HepG2 (cell line): ENCODE results near the gene DNPH1. TPM values are rescaled to one million over a fixed set of nuclear protein-coding genes. Genes with fewer than 3 reads are reported as not detected.

ENCODE experiments used
- ATAC-seq: fragments of 200-7000 bp; cut with Tn5 transposase; 3 replicates; pipeline ENCODE4 v1.9.1; 2020; ENCODE audit warnings: mild to moderate bottlenecking, moderate library complexity
- BruUV-seq: library from RNA; stranded (reverse); fragments of 400-500 nt; replicated peaks from 2 replicates; lab custom pipeline; 2021; lab: Mats Ljungman, UMichigan
- CTCF ChIA-PET: fragments of 300-600 bp; formaldehyde crosslinking; extraction: SDS; loops from one replicate; lab custom pipeline; 2021; ENCODE audit warnings: low total read pairs, inconsistent platforms, low intra/inter-chr PET ratio; lab: Yijun Ruan, JAX
- POLR2A ChIA-PET: fragments of 350-600 bp; sonication (Branson Sonifier 250); formaldehyde crosslinking; loops from one replicate; lab custom pipeline; 2020; ENCODE audit warnings: antibody characterized with exemption, inconsistent platforms; lab: Yijun Ruan, JAX
- DNase-seq: peaks from one replicate; pipeline ENCODE4 v3.0.0-alpha.2; 2015; ENCODE audit warnings: low spot score
- FAIRE-seq: peaks from 3 replicates; lab custom pipeline; 2011; peaks lifted over from hg19 to GRCh38; lab: Jason Lieb, UNC
- H2AFZ ChIP-seq: one replicate; pipeline ENCODE4 v1.6.1; 2011; ENCODE audit warnings: low read length, inconsistent platforms
- H3K27ac ChIP-seq: fragments of 300-600 bp; 3 replicates; pipeline ENCODE4 v1.8.0; 2011; ENCODE audit warnings: mixed run types, mild to moderate bottlenecking, mixed read lengths, low read length, inconsistent platforms; ENCODE audit not compliant: insufficient read depth; ENCODE audit errors: extremely low read length
- H3K27me3 ChIP-seq, 2 experiments: fragments of 200-600 bp in 1 of 2; 2 replicates in 1 of 2; 3 replicates in 1 of 2; pipeline versions ENCODE4 v1.6.0 to v1.8.0; 2011; ENCODE audit warnings: low read length in 2 of 2, mild to moderate bottlenecking in 2 of 2, moderate library complexity in 2 of 2, inconsistent platforms in 1 of 2; ENCODE audit not compliant: insufficient read depth in 2 of 2, control insufficient read depth in 1 of 2
- H3K36me3 ChIP-seq, 2 experiments: fragments of 200-600 bp in 1 of 2; replicated peaks in 1 of 2; 2 replicates in 1 of 2; 3 replicates in 1 of 2; pipeline versions ENCODE4 v1.5.1 to v1.8.0; 2011; ENCODE audit warnings: low read length in 2 of 2, inconsistent platforms in 1 of 2; ENCODE audit not compliant: insufficient read depth in 2 of 2, control insufficient read depth in 1 of 2
- H3K4me1 ChIP-seq: 2 replicates; pipeline ENCODE4 v1.5.1; 2012; ENCODE audit warnings: low read length, inconsistent platforms; ENCODE audit not compliant: insufficient read depth
- H3K4me2 ChIP-seq: 2 replicates; pipeline ENCODE4 v1.6.0; 2011; ENCODE audit warnings: low read depth, low read length, inconsistent platforms
- H3K4me3 ChIP-seq, 3 experiments: fragments of 200-600 bp in 1 of 3; sonication (generic), shearing (Covaris generic) in 1 of 3; replicated peaks in 1 of 3; 2 replicates each; pipeline ENCODE4 v1.5.1; 2011 to 2016; ENCODE audit warnings: low read length in 3 of 3, inconsistent platforms in 2 of 3, low read depth in 2 of 3, mild to moderate bottlenecking in 2 of 3, control low read depth in 1 of 3, mixed read lengths in 1 of 3; ENCODE audit not compliant: insufficient read depth in 1 of 3
- H3K79me2 ChIP-seq: one replicate; pipeline ENCODE4 v1.6.1; 2011; ENCODE audit warnings: low read length, inconsistent platforms; ENCODE audit not compliant: insufficient read depth
- H3K9ac ChIP-seq: 2 replicates; pipeline ENCODE4 v1.6.0; 2011; ENCODE audit warnings: mild to moderate bottlenecking, low read depth, low read length, inconsistent platforms; ENCODE audit not compliant: insufficient read depth
- H3K9me3 ChIP-seq: 2 replicates; pipeline ENCODE4 v1.5.1; 2012; ENCODE audit warnings: mild to moderate bottlenecking, low read length
- H4K20me1 ChIP-seq: 2 replicates; pipeline ENCODE4 v1.6.0; 2011; ENCODE audit warnings: inconsistent platforms, mild to moderate bottlenecking, low read length, moderate library complexity; ENCODE audit not compliant: insufficient read depth
- ATF2 ChIP-seq: sonication (generic); formaldehyde crosslinking; IDR thresholded peaks from 2 replicates; pipeline ENCODE4 v1.4.0; 2020; ENCODE audit warnings: missing genetic modification reagents
- POGK ChIP-seq: sonication (generic); formaldehyde crosslinking; conservative IDR thresholded peaks from 2 replicates; pipeline ENCODE4 v1.8.0; 2022; ENCODE audit warnings: mild to moderate bottlenecking, moderate library complexity, missing genetic modification reagents
- ZMYM3 ChIP-seq: sonication (generic); formaldehyde crosslinking; IDR thresholded peaks from 2 replicates; pipeline ENCODE4 v1.5.1; 2020; ENCODE audit warnings: mild to moderate bottlenecking, missing genetic modification reagents
- ZNF275 ChIP-seq: sonication (generic); formaldehyde crosslinking; IDR thresholded peaks from 2 replicates; pipeline ENCODE4 v1.8.0; 2022; ENCODE audit warnings: missing genetic modification reagents, mild to moderate bottlenecking, inconsistent platforms, borderline replicate concordance
- ZNF629 ChIP-seq: sonication (generic); formaldehyde crosslinking; conservative IDR thresholded peaks from 2 replicates; pipeline ENCODE4 v1.5.0; 2020; ENCODE audit warnings: missing genetic modification reagents
- ZNF646 ChIP-seq: sonication (generic); formaldehyde crosslinking; IDR thresholded peaks from 2 replicates; pipeline ENCODE4 v1.9.0; 2021; ENCODE audit warnings: mild to moderate bottlenecking, missing genetic modification reagents
- WGBS: methylation state at CpG from one replicate; pipeline ENCODE4 v1.1.6; 2017; ENCODE audit warnings: low lambda C conversion rate; 5-methylcytosine and 5-hydroxymethylcytosine counted together
- in situ Hi-C: cut with HindIII; loops from 2 replicates; pipeline ENCODE4 v1.10.0; 2017; ENCODE audit warnings: low pct_unique_long_range_greater_than_20kb; ENCODE audit not compliant: extremely low pct_ligation_motif_present
- intact Hi-C: fragments of 100-400 bp; cut with micrococcal nuclease; formaldehyde crosslinking; loops from one replicate; pipeline ENCODE4 v1.10.0; 2022; ENCODE audit not compliant: unreplicated experiment
- polyA plus RNA-seq, 8 experiments: library from polyadenylated mRNA; depleted of rRNA in 3 of 8; stranded (reverse) in 7 of 8; unstranded in 1 of 8; fragments of >200 nt; fragmentation: Illumina TruSeq in 4 of 8; extraction: Trizol in 4 of 8; gene quantifications; 2 replicates each; pipeline versions ENCODE4 v1.2.1 to v1.2.3, GENCODE V29; 2011 to 2016; ENCODE audit warnings: low read depth in 4 of 8, missing spikeins in 1 of 8, mixed read lengths in 1 of 8; ENCODE audit not compliant: insufficient read depth in 1 of 8
- total RNA-seq, 5 experiments: library from RNA; depleted of rRNA; stranded (reverse); fragments of >200 nt; fragmentation: Illumina TruSeq; extraction: Trizol; gene quantifications; 2 replicates each; pipeline ENCODE4 v1.2.3, GENCODE V29; 2016; ENCODE audit warnings: low read depth in 1 of 5

Gene DNPH1
- total and polyA plus RNA-seq, 2 of the 13 experiments (the other 11 are each of a cell fraction or from before 2014, with no cell fraction given): 56.5 to 75.1 TPM

- TF ChIP-seq ZNF646 (CRISPR knock-in tag): no peak
These were observed 28.3 kb upstream of the DNPH1 start (continued) for GRCh38 chr6:43257367-43258145.

GRCh38 chr6:43256670-43257366 is 27.5 kb upstream of the DNPH1 start:
- CTCF ChIA-PET: no interaction called here
- peaks cover 43% of the 10 kb centered on the region for H3K4me1 ChIP-seq
- TF ChIP-seq ZMYM3 (CRISPR knock-in tag) (0 out of 2 replicates have a peak, but pooled peaks have one; percentile 29), ZNF629 (peak; percentile 89), ZNF275 (CRISPR knock-in tag) (0 out of 2 replicates have a peak, but pooled peaks have one; percentile 5), ATF2 (CRISPR knock-in tag) (no peak), POGK (CRISPR knock-in tag) (no peak)
- DNase-seq: no peak
- H2AFZ ChIP-seq: no peak overlapping the region
- WGBS: 68% methylated on average over 8 of the region's 9 CpGs
- peaks cover 12 to 60% of the 10 kb centered on the region in 2 experiments for H3K27me3 ChIP-seq
- H3K4me2 ChIP-seq: 0 out of 2 replicates have a peak overlapping the region, but pooled peaks have one; percentile 73
- H3K9ac ChIP-seq: no peak overlapping the region
- no peak for FAIRE-seq
- H3K4me3 ChIP-seq: no peak overlapping the region
- in situ Hi-C loops: no loop called here
- no peaks in the 10 kb centered on the region for H3K9me3 ChIP-seq
- intact Hi-C loops: no loop called here
- H3K36me3 ChIP-seq: no peaks in the 10 kb centered on the region
- no TSS peak for BruUV-seq
- no peaks in the 10 kb centered on the region for H4K20me1 ChIP-seq
- no peaks in the 10 kb centered on the region for H3K79me2 ChIP-seq
- POLR2A ChIA-PET: no interaction called here
- ATAC-seq: no peak; the same call in 2 of the 3 replicates
- no peak overlapping the region for H3K27ac ChIP-seq
